Smooth muscle cell (in vitro differentiated cells): Measurements from ENCODE around the gene SCN9A. TPM values are rescaled to one million over a fixed set of nuclear protein-coding genes. Genes with fewer than 3 reads are reported as not detected.

ENCODE experiments used
- DNase-seq: peaks from one replicate; lab custom pipeline; 2025; ENCODE audit not compliant: unreplicated experiment; lab: John Stamatoyannopoulos, UW
- H2AFZ ChIP-seq: fragments of 200-600 bp; sonication (generic); 2 replicates; pipeline ENCODE4 v1.6.0; 2016; ENCODE audit warnings: antibody characterized with exemption, low read depth, mild to moderate bottlenecking
- H3F3A ChIP-seq: fragments of 200-600 bp; sonication (generic); 2 replicates; pipeline ENCODE4 v1.6.0; 2017; ENCODE audit warnings: antibody characterized with exemption, low read depth
- H3K27ac ChIP-seq: fragments of 200-600 bp; sonication (generic); 2 replicates; pipeline ENCODE4 v1.5.1; 2016; ENCODE audit warnings: low read depth, mild to moderate bottlenecking
- H3K27me3 ChIP-seq: fragments of 200-600 bp; sonication (generic); 2 replicates; pipeline ENCODE4 v1.6.1; 2016; ENCODE audit warnings: low read depth, mild to moderate bottlenecking
- H3K36me3 ChIP-seq: fragments of 200-600 bp; sonication (generic); 2 replicates; pipeline ENCODE4 v1.5.1; 2016; ENCODE audit warnings: low read depth
- H3K4me1 ChIP-seq: fragments of 200-600 bp; sonication (generic); 2 replicates; pipeline ENCODE4 v1.5.1; 2016; ENCODE audit warnings: low read depth
- H3K4me2 ChIP-seq: fragments of 200-600 bp; sonication (generic); 2 replicates; pipeline ENCODE4 v1.6.0; 2016; ENCODE audit warnings: mild to moderate bottlenecking
- H3K4me3 ChIP-seq: fragments of 200-600 bp; sonication (generic); 2 replicates; pipeline ENCODE4 v1.5.1; 2016; ENCODE audit warnings: mild to moderate bottlenecking
- H3K79me2 ChIP-seq: fragments of 200-600 bp; sonication (generic); 2 replicates; pipeline ENCODE4 v1.6.0; 2016; ENCODE audit warnings: low read depth, mild to moderate bottlenecking
- H3K9ac ChIP-seq: fragments of 200-600 bp; sonication (generic); 2 replicates; pipeline ENCODE4 v1.6.0; 2016; ENCODE audit warnings: low read depth
- H3K9me3 ChIP-seq: fragments of 200-600 bp; sonication (generic); replicated peaks from 2 replicates; pipeline ENCODE4 v1.5.1; 2016; ENCODE audit warnings: low read depth
- H4K20me1 ChIP-seq: fragments of 200-600 bp; sonication (generic); 2 replicates; pipeline ENCODE4 v1.6.0; 2016; ENCODE audit warnings: low read depth
- WGBS: methylation state at CpG from one replicate; pipeline ENCODE4 v1.1.7; 2016; ENCODE audit warnings: low lambda C conversion rate; 5-methylcytosine and 5-hydroxymethylcytosine counted together
- polyA plus RNA-seq: library from polyadenylated mRNA; unstranded; fragments of >200 nt; fragmentation: Nextera tagmentation; extraction: Ambion mirVana; gene quantifications from 2 replicates; pipeline ENCODE4 v1.2.1, GENCODE V29; 2016
- total RNA-seq: library from RNA; depleted of rRNA; stranded (reverse); fragments of >200 nt; gene quantifications from 2 replicates; pipeline ENCODE4 v1.2.3, GENCODE V29; 2014
- TF ChIP-seq, protein P1 (sequence below): fragments of 200-600 bp; sonication (generic); IDR thresholded peaks from 2 replicates; pipeline ENCODE4 v1.5.1; 2017; ENCODE audit warnings: borderline replicate concordance, mild to moderate bottlenecking, antibody characterized with exemption; ENCODE audit not compliant: insufficient read depth, poor library complexity, severe bottlenecking

Gene SCN9A
- total and polyA plus RNA-seq, 2 experiments from 2014 or later = 0.49 TPM; not detected in 1

DNA sequence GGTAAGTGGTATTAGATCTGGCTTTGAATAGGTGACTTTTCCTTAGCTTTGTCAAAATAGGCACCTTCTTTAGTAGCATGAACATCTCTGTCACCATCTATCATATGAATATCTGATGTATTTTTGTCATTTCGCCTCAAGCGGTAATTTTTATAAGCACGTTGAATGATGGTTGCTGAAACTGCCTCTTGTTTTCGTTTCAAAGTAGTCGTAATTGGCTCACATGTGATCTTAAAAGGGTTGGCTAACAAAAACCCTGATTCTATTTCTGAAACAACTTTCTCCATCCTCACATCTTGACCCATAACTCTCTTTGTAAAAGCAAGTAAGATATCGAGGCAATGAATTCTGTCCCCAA is 29.8 kb upstream of the SCN9A start:
- 89% methylated on average over 6 of the region's 6 CpGs for WGBS
- Histone ChIP-seq H3K9me3 (no peaks in the 10 kb centered on the region), H3F3A (no peaks in the 10 kb centered on the region)

DNA sequence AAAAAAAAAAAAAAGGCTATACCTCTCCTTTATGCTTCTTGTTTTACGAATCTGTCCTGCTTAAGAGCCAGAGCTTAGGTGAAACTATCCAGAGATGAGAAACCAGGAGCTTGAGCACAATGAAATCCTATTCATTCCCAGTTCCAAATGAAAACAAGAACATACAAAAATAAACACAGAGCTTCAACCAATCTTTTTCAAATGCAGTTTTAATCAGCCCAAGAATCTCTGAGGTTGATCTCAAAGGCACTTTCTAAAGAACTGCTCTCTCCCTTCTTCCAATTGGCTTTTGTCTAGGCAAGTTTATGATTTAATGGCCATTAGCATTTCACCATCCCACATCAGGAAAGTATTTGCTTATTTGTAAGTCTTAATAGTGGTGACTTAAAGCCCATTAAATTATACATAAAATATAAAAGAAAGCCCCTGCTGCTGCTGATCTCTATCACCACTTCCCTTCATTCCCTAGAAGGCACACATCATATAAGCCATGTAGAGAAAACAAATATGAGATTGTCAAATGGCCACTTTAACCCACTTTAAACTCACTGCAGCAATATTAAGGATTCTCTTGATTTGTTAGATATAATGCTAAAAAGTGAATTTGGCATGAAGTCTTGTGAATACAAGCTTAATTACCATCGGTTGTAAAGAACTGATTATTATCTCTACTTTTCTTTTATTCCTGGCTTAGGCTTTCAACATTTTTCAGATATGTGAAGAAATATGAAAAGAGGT is 29.3 kb upstream of the SCN9A start:
- no peaks in the 10 kb centered on the region for H3K27me3 ChIP-seq
- no peak overlapping the region for H3K27ac ChIP-seq
- TF ChIP-seq, protein P1, sequence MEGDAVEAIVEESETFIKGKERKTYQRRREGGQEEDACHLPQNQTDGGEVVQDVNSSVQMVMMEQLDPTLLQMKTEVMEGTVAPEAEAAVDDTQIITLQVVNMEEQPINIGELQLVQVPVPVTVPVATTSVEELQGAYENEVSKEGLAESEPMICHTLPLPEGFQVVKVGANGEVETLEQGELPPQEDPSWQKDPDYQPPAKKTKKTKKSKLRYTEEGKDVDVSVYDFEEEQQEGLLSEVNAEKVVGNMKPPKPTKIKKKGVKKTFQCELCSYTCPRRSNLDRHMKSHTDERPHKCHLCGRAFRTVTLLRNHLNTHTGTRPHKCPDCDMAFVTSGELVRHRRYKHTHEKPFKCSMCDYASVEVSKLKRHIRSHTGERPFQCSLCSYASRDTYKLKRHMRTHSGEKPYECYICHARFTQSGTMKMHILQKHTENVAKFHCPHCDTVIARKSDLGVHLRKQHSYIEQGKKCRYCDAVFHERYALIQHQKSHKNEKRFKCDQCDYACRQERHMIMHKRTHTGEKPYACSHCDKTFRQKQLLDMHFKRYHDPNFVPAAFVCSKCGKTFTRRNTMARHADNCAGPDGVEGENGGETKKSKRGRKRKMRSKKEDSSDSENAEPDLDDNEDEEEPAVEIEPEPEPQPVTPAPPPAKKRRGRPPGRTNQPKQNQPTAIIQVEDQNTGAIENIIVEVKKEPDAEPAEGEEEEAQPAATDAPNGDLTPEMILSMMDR = no peak
- H3K4me3 ChIP-seq = no peak overlapping the region
- no peak for DNase-seq
- 67% methylated on average over 2 of the region's 2 CpGs for whole genome bisulfite sequencing
- H3K9me3 ChIP-seq = no peaks in the 10 kb centered on the region
- no peak overlapping the region for H3K9ac ChIP-seq
- H3K79me2 ChIP-seq = no peaks in the 10 kb centered on the region
- no peaks in the 10 kb centered on the region for H3F3A ChIP-seq
- no peak overlapping the region for H3K4me2 ChIP-seq
- no peaks in the 10 kb centered on the region for H3K4me1 ChIP-seq
- H2AFZ ChIP-seq = no peak overlapping the region
- H3K36me3 ChIP-seq = no peaks in the 10 kb centered on the region
- H4K20me1 ChIP-seq = no peaks in the 10 kb centered on the region

More for the DNA sequence above, 29.8 kb upstream of the SCN9A start:
- Histone ChIP-seq H4K20me1 (no peaks in the 10 kb centered on the region), H3K27ac (no peak overlapping the region), H3K79me2 (no peaks in the 10 kb centered on the region), H3K36me3 (no peaks in the 10 kb centered on the region), H3K4me2 (no peak overlapping the region), H3K4me1 (no peaks in the 10 kb centered on the region), H3K9ac (no peak overlapping the region), H3K27me3 (no peaks in the 10 kb centered on the region), H3K4me3 (no peak overlapping the region), H2AFZ (no peak overlapping the region)
- TF ChIP-seq, protein P1 = no peak
- DNase-seq = no peak

GRCh38 chr2:166394245-166394644 is 18.5 kb upstream of the SCN9A start:
- no peaks in the 10 kb centered on the region for H3K36me3 ChIP-seq
- H3K79me2 ChIP-seq = no peaks in the 10 kb centered on the region
- no peak overlapping the region for H2AFZ ChIP-seq
- no peak overlapping the region for H3K4me2 ChIP-seq
- TF ChIP-seq, protein P1 = no peak
- no peak for DNase-seq
- H4K20me1 ChIP-seq = no peaks in the 10 kb centered on the region
- H3K27ac ChIP-seq = no peak overlapping the region
- H3K9me3 ChIP-seq = no peaks in the 10 kb centered on the region
- no peaks in the 10 kb centered on the region for H3K27me3 ChIP-seq
- H3K4me1 ChIP-seq = no peaks in the 10 kb centered on the region
- no peak overlapping the region for H3K9ac ChIP-seq
- WGBS = 93% methylated on average over 1 of the region's 1 CpG
- H3F3A ChIP-seq = no peaks in the 10 kb centered on the region
- H3K4me3 ChIP-seq = no peak overlapping the region

- Histone ChIP-seq H3K27ac (no peak overlapping the region), H3K9me3 (no peaks in the 10 kb centered on the region), H3K4me3 (no peak overlapping the region), H3K36me3 (no peaks in the 10 kb centered on the region), H3K4me1 (no peaks in the 10 kb centered on the region), H3K79me2 (no peaks in the 10 kb centered on the region), H3K27me3 (no peaks in the 10 kb centered on the region), H3F3A (no peaks in the 10 kb centered on the region), H4K20me1 (no peaks in the 10 kb centered on the region), H3K4me2 (no peak overlapping the region), H3K9ac (no peak overlapping the region), H2AFZ (no peak overlapping the region)
- no peak for DNase-seq
- 73% methylated on average over 3 of the region's 3 CpGs for WGBS
- TF ChIP-seq, protein P1 = no peak
These were observed 17.3 kb upstream of the SCN9A start for GRCh38 chr2:166393008-166393407.
